ENCODE measurements around the gene CFAP43.

CFAP43 gene

DNA sequence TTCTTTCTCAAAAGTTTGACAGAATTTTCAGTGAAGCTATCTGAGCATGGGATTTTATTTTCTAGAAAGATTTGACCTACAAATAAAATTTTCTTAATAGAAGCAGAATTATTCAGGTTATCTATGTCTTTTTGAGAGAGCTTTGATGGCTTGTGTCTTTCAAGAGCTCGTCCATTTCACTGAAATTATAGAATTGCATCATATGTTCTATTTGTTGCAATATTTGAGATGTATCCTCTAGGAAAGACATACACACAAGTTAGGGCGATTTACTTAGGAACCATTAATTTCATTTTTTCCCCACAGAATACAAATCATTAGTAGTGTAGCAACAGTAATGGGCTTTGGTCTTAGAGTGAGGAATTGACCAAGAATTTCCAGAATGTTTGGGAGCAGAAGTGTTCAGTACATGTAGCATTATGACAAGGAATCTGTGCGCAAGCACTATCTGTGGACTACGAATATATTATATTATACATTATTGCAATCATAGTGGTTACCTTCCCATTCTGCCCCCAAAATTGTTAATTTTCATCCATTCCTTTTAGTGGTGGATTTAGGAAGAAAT, 133.7 kb downstream of the CFAP43 start:
- no peak for DNase-seq (ENCODE audit: low read depth)

DNA sequence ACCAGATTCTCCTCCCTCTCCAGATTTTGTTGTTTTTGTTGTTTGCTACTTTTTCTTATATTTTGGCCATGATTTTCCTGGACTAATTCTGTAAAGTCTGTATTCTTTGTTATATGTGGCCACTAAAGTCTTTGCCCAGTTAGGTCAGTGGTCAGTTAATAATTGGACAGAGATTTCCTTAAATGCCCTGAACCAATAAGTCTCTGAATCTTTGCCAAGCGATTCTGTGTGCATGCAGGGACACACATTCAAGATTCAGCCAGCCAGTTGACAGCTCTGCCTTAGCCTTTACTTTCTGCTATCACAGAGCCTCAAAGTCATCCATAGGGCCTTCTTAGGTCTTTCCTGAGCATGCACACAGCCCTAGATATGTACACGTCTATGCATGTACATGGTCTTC, 135.5 kb downstream of the CFAP43 start:
- no peak for DNase-seq (ENCODE audit: low read depth)

DNA sequence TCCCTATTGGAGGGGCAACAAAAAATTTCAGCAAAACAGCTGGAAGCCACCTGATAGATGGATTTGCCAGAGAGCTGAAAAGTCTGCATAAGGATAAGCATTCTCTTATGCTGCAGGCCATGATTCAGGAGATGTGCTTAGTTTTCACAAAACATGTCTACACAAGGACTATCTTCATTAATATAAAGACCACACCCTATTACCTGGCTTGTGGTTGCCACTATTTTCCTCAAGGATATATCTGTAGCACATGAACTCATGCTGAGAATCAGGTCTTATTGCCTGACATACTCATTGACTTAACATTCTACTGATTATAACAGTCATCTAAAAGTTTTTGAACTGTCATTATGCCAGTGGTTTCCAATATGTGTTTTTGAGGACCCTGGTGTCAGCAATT, 139.4 kb downstream of the CFAP43 start:
- no peak for DNase-seq (ENCODE audit: low read depth)

DNA sequence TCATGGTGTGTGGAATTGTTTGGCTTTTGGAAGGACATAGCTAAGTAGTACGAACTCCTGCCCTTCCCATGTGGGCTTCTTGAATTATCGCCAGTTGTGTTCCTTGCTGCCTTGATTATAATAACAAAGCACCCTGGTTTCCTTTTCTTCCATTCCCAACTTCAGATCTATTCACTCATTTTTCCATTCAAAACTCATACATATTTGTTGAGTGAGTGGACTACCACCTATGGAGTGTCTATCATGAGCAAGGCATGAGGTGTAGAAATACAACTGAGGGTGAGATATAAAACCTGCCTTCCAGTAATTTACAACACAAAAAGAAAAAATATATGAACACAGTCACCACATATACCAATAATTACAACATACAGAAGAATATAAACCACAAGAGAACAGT, 141.6 kb downstream of the CFAP43 start:
- DNase-seq (ENCODE audit: low read depth): no peak

DNA sequence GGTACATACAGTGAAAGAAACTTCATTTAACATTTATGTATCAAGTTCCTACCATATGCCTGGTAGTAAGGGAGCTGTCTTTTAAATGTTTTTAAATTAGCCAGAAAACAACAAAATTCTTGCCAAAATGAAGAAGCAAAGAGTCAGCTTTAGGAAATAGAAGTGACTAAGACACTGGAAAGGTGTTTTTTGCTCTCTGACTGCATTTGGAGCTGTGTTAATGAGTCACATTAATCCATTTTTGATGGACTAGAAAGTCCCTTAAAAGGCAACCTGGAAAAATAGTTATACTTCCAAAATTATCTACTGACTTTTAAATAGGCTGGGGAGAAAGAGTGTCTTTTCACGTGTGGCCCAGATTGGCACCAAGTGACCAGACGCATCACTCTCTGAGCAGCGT, 142.5 kb downstream of the CFAP43 start:
- no peak for DNase-seq (ENCODE audit: low read depth)

DNA sequence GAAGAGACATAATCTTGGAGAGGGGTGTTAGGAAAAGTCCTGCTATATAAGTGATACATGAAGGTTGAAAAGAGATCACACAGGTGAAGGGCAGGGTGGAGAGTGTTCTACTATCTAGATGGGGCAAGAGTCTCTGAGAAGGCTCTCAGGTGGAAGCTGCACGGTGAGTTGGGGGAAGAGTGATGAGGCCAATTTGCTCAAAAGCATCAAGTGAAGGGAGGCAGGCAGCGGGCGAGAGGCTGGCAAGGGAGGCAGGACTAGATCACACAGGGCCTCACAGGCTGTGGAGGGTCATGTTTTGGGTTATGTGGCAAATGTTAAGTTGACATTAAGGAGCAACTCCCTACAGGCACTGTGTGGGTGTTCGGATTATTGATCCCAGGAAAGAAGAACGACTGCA, 143.9 kb downstream of the CFAP43 start:
- DNase-seq (ENCODE audit: low read depth): no peak

DNA sequence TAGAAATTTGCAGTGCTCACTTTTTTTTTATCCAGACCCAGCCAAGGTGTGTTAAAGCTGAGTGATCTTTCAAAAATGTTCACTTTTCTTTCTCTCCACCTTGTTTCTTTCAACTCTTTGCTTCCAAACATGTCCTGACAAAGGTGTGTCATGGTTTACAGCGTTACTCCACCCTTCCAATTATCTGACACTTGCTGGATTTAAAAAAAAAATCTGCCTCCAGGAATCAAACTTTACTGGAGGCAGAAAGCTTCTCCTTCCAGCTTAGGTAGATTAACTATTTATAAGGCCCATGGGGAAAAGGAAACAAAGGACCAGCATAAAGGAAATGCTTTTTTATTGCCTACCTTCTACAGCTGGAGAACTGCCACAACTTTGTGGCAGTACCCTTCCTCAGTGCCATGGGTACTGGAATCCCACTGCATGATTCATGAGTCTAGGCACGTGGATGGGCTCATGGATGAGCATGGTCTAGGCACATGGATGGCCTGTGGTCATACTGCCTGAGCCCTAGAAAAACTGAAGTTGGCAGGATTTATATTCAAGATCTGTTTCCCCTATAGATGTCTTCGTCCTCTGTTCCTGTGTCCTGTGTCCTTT, 146.3 kb downstream of the CFAP43 start, which contains the start of gene COL17A1:
TSS of gene COL17A1 (minus strand) at position 80 of the 600 bp plus-strand sequence. CDS start 5,207 bp downstream, outside the sequence.
- no peak for DNase-seq (ENCODE audit: low read depth)

DNA sequence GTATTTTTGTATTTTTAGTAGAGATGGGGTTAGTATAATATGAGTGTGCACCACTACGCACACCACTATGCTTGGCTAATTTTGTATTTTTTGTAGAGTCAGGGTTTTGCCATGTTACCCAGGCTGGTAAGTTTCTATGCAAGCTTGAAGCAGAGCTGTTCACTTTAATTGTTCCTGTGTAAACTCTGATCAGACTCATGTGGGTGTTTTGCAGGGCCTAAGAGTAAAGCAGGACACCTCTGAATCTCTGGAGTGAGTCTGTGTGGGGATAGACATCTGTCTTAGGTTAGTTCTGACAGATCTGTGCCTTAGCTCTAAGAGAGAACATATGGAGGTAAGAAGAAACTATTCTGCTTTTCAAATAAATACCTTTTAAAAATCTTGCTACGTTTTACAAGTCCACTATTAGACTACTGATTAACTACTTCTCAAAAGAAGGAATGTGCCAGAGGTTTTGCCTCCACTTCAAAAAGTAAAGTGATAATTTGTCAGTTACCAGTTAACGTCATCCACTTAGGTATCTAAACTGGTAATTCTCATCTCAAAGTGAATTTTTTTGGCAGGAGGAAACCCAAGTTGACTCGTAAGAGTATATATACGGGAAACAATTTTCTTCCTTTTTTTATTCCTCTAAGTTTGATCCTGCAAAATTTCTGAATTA, 147.6 kb downstream of the CFAP43 start:
- DNase-seq (ENCODE audit: low read depth): no peak

DNA sequence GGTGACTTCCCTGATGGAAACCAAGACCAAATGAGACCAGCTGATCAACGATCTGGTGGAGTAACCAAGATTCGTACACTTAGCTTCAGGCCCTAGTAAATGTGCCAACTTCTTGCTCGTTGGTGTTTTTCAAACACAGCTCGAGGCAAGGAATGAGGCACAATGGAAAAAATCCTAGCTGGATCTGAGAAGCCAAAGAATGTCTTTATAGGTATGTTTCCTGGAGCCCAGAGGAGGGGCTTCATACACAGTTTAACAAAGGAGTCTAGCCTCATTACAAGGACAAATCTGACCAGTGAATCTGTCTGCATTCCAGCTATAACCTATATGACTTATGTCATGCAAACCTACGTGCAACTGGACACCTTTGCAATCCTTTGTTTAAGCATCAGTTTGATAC, 150.2 kb downstream of the CFAP43 start:
- DNase-seq (ENCODE audit: low read depth): no peak

DNA sequence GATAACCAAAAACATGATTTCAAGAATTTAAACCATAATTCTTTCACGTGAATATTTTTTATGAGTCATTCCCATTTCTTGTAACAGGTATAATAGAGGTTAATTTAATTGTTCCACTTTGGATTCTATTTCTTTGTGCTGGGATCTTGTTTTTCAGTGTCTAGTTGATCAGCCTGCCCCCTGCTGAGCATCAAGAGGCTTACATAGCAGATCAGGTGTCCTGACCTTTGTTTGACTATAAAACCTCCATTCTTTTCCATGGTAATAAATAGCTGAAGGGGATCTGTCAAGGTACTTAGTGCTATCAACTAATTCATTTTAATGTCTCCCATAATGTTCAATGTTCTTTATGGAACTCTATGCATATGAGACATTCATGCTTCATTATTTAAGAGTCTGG, 151.4 kb downstream of the CFAP43 start:
- no peak for DNase-seq (ENCODE audit: low read depth)

Measured in fibroblast of gingiva (primary cell).